Measurements from ENCODE around the gene ASB2. TPM values are rescaled to one million over a fixed set of nuclear protein-coding genes. Genes with fewer than 3 reads are reported as not detected.

The ASB2 gene
- total RNA-seq, 1 experiment from 2014 or later = not detected

- H3K4me3 ChIP-seq (replicated peaks in 1 of 2; ENCODE audit: low read depth in 1 of 2, low read length in 2 of 2) = no peak overlapping the region
- no peaks in the 10 kb centered on the region for H3K4me1 ChIP-seq (ENCODE audit: control insufficient read depth in 1 of 2, insufficient read depth in 2 of 2, low read length in 2 of 2)
- no peak overlapping the region for H3K27ac ChIP-seq (ENCODE audit: low read depth, low read length)
- H4K20me1 ChIP-seq (ENCODE audit: insufficient read depth) = no peaks in the 10 kb centered on the region
- ChIA-PET POLR2A (no interaction called here), RAD21 (ENCODE audit: low non-redundant PET in 1 of 2, low total read pairs in 2 of 2, uncharacterized antibody in 2 of 2, unreplicated experiment in 2 of 2) (no interaction called here), CTCF (no interaction called here)
- no peaks in the 10 kb centered on the region for H3K9me3 ChIP-seq (ENCODE audit: control insufficient read depth in 1 of 2, insufficient read depth in 1 of 2, low read depth in 1 of 2, low read length in 2 of 2)
- H3K79me2 ChIP-seq (ENCODE audit: insufficient read depth, low read length) = no peaks in the 10 kb centered on the region
- DNase-seq (ENCODE audit: low read depth, low spot score) = no peak
- no TSS peak for BruUV-seq (replicated peaks)
- no peak overlapping the region for H3K9ac ChIP-seq (ENCODE audit: low read length)
- H2AFZ ChIP-seq (ENCODE audit: low read depth, low read length, poor library complexity, severe bottlenecking) = no peak overlapping the region
- intact Hi-C loops (cut with micrococcal nuclease) = no loop called here
- H3K27me3 ChIP-seq (ENCODE audit: insufficient read depth, low read length) = no peaks in the 10 kb centered on the region
- ATAC-seq = no peak
- H3K9me2 ChIP-seq (ENCODE audit: insufficient read depth) = no peaks in the 10 kb centered on the region
- no peak overlapping the region for H3K4me2 ChIP-seq (ENCODE audit: low read length)
- no peak for TF ChIP-seq ATF3 (IDR thresholded peaks at IDR 0.05)
- no peak for TF ChIP-seq ZFX (IDR thresholded peaks at IDR 0.05)
- TF ChIP-seq TCF7L2 (IDR thresholded peaks at IDR 0.05; ENCODE audit: borderline replicate concordance, extremely low read depth, insufficient read depth, insufficient read length) = no peak
- TF ChIP-seq ELF1 (IDR thresholded peaks at IDR 0.05; ENCODE audit: borderline replicate concordance, low read depth) = no peak
- no peak for TF ChIP-seq SIN3A (IDR thresholded peaks at IDR 0.05; ENCODE audit: low read depth)
- no peak for TF ChIP-seq EZH2 (IDR thresholded peaks at IDR 0.05)
- TF ChIP-seq SRF (IDR thresholded peaks at IDR 0.05; ENCODE audit: low read depth) = no peak
- no peak for TF ChIP-seq MAX (IDR thresholded peaks at IDR 0.05)
- no peak for TF ChIP-seq ZBTB33 (IDR thresholded peaks at IDR 0.05; ENCODE audit: extremely low read depth, insufficient replicate concordance, low read length)
- no peak for TF ChIP-seq YY1 (IDR thresholded peaks at IDR 0.05; ENCODE audit: extremely low read depth, insufficient replicate concordance, low read depth, low read length)
- no peak for TF ChIP-seq JUND (IDR thresholded peaks at IDR 0.05)
- no peak for TF ChIP-seq RAD21 (IDR thresholded peaks at IDR 0.05; ENCODE audit: low read depth)
- no peak for TF ChIP-seq FOSL1 (IDR thresholded peaks at IDR 0.05; ENCODE audit: low read depth)
- TF ChIP-seq CEBPB (IDR thresholded peaks at IDR 0.05; ENCODE audit: low read depth) = no peak
- no peak for TF ChIP-seq EGR1 (IDR thresholded peaks at IDR 0.05; ENCODE audit: low read depth)
- no peak for TF ChIP-seq POLR2AphosphoS5 (IDR thresholded peaks at IDR 0.05; ENCODE audit: low read depth, low read length)
- no peak for TF ChIP-seq POLR2A (IDR thresholded peaks at IDR 0.05; ENCODE audit: borderline replicate concordance, extremely low read depth, insufficient read depth, insufficient read length)
- no peak for TF ChIP-seq ZNF274 (IDR thresholded peaks at IDR 0.05; ENCODE audit: low read depth, low read length)
- H3K36me3 ChIP-seq (ENCODE audit: control insufficient read depth in 1 of 2, insufficient read depth in 2 of 2, low read length in 2 of 2) = no peaks in the 10 kb centered on the region
Measured at GRCh38 chr14:93929657-93930056, 46.7 kb downstream of the ASB2 start.

All from HCT116 (cell line).